HepG2 (cell line): ENCODE measurements around the gene CHKA. TPM values are rescaled to one million over a fixed set of nuclear protein-coding genes. Genes with fewer than 3 reads are reported as not detected.

Experiments used
- BRCA1 ChIP-seq: sonication (generic); formaldehyde crosslinking; IDR thresholded peaks from 2 replicates; pipeline ENCODE4 v1.4.0; 2020; ENCODE audit warnings: missing genetic modification reagents
- GABPB1 ChIP-seq: IDR thresholded peaks from 2 replicates; pipeline ENCODE4 v1.6.1; 2016; ENCODE audit warnings: mild to moderate bottlenecking, missing genetic modification reagents, moderate library complexity, missing compliant biosample characterization
- GATAD2A ChIP-seq: IDR thresholded peaks from 2 replicates; pipeline ENCODE4 v1.6.1; 2016
- JDP2 ChIP-seq: sonication (generic); formaldehyde crosslinking; IDR thresholded peaks from 2 replicates; pipeline ENCODE4 v1.8.1; 2022; ENCODE audit warnings: missing genetic modification reagents, borderline replicate concordance
- U2AF2 ChIP-seq: fragments of 200-400 bp; formaldehyde crosslinking; IDR thresholded peaks from 2 replicates; pipeline ENCODE4 v1.6.1; 2017; ENCODE audit warnings: low read depth, mild to moderate bottlenecking, low read length
- ZBTB33 ChIP-seq: sonication (generic); formaldehyde crosslinking; IDR thresholded peaks from 2 replicates; pipeline ENCODE4 v1.4.0; 2020; ENCODE audit warnings: missing genetic modification reagents
- ZNF253 ChIP-seq: sonication (generic); formaldehyde crosslinking; IDR thresholded peaks from 2 replicates; pipeline ENCODE4 v1.8.0; 2022; ENCODE audit warnings: mild to moderate bottlenecking, missing genetic modification reagents, borderline replicate concordance
- ZNF318 ChIP-seq: sonication (generic); formaldehyde crosslinking; IDR thresholded peaks from 2 replicates; pipeline ENCODE4 v1.4.0; 2020; ENCODE audit warnings: mild to moderate bottlenecking, missing genetic modification reagents
- ZNF513 ChIP-seq: sonication (generic); formaldehyde crosslinking; conservative IDR thresholded peaks from 2 replicates; pipeline ENCODE4 v1.5.0; 2020; ENCODE audit warnings: missing genetic modification reagents
- ZNF567 ChIP-seq: sonication (generic); formaldehyde crosslinking; IDR thresholded peaks from 2 replicates; pipeline ENCODE4 v1.8.1; 2023; ENCODE audit warnings: mild to moderate bottlenecking, missing genetic modification reagents, borderline replicate concordance
- ZNF574 ChIP-seq: sonication (generic); formaldehyde crosslinking; IDR thresholded peaks from 2 replicates; pipeline ENCODE4 v1.4.0; 2020; ENCODE audit warnings: missing genetic modification reagents
- polyA plus RNA-seq, 8 experiments: library from polyadenylated mRNA; depleted of rRNA in 3 of 8; stranded (reverse) in 7 of 8; unstranded in 1 of 8; fragments of >200 nt; fragmentation: Illumina TruSeq in 4 of 8; extraction: Trizol in 4 of 8; gene quantifications; 2 replicates each; pipeline versions ENCODE4 v1.2.1 to v1.2.3, GENCODE V29; 2011 to 2016; ENCODE audit warnings: low read depth in 4 of 8, missing spikeins in 1 of 8, mixed read lengths in 1 of 8; ENCODE audit not compliant: insufficient read depth in 1 of 8
- total RNA-seq, 5 experiments: library from RNA; depleted of rRNA; stranded (reverse); fragments of >200 nt; fragmentation: Illumina TruSeq; extraction: Trizol; gene quantifications; 2 replicates each; pipeline ENCODE4 v1.2.3, GENCODE V29; 2016; ENCODE audit warnings: low read depth in 1 of 5

Gene CHKA
- total and polyA plus RNA-seq, 2 of the 13 experiments (the other 11 are each of a cell fraction or from before 2014, with no cell fraction given): 71.6 to 92.7 TPM

- TF ChIP-seq ZBTB33: 0 out of 2 replicates have a peak, but pooled peaks have one; percentile 15
- no peak for TF ChIP-seq GABPB1 (CRISPR knock-in tag)
- TF ChIP-seq JDP2 (CRISPR knock-in tag): no peak
- TF ChIP-seq BRCA1 (CRISPR knock-in tag): no peak
- no peak for TF ChIP-seq ZNF513
- peak; percentile 79 for TF ChIP-seq GATAD2A (CRISPR knock-in tag)
- no peak for TF ChIP-seq U2AF2
- TF ChIP-seq ZNF574: peak; percentile 38
- TF ChIP-seq ZNF318 (CRISPR knock-in tag): no peak
- no peak for TF ChIP-seq ZNF567 (CRISPR knock-in tag)
- no peak for TF ChIP-seq ZNF253 (CRISPR knock-in tag)
Observed at GRCh38 chr11:68012843-68013610, 108.2 kb downstream of the CHKA start (continued).
